WTC11 (cell line): ENCODE measurements around the gene FAM53A. TPM values are rescaled to one million over a fixed set of nuclear protein-coding genes. Genes with fewer than 3 reads are reported as not detected.

Experiments
- ATAC-seq: fragments of 200-7000 bp; cut with Tn5 transposase; 2 replicates; pipeline ENCODE4 v1.10.0; 2021; ENCODE audit warnings: mild to moderate bottlenecking, moderate library complexity
- CTCF ChIA-PET: fragments of 300-600 bp; sonication (Branson Sonifier 250); formaldehyde crosslinking; loops from one replicate; lab custom pipeline; 2021; ENCODE audit warnings: antibody characterized with exemption; lab: Charles Lee
- POLR2A ChIA-PET: fragments of 350-600 bp; sonication (Branson Sonifier 250); formaldehyde crosslinking; loops from one replicate; lab custom pipeline; 2021; ENCODE audit warnings: antibody characterized with exemption; lab: Charles Lee
- DNase-seq: peaks from one replicate; pipeline ENCODE4 v3.0.0; 2021; ENCODE audit warnings: low spot score
- H3K27ac Mint-ChIP-seq: 2 replicates; pipeline ENCODE4 v1.8.0; 2021; ENCODE audit warnings: mixed read lengths
- H3K27me3 Mint-ChIP-seq: 2 replicates; pipeline ENCODE4 v1.8.0; 2021; ENCODE audit warnings: low read depth, mild to moderate bottlenecking, moderate library complexity, mixed read lengths
- H3K36me3 Mint-ChIP-seq: 2 replicates; pipeline ENCODE4 v1.8.0; 2021; ENCODE audit warnings: mixed read lengths
- H3K4me1 Mint-ChIP-seq: 2 replicates; pipeline ENCODE4 v1.8.0; 2022; ENCODE audit warnings: mixed read lengths
- H3K4me3 Mint-ChIP-seq: 2 replicates; pipeline ENCODE4 v1.8.0; 2021; ENCODE audit warnings: mild to moderate bottlenecking, moderate library complexity, mixed read lengths
- H3K9me3 Mint-ChIP-seq: 2 replicates; pipeline ENCODE4 v1.8.0; 2021; ENCODE audit warnings: mixed read lengths
- CREM ChIP-seq: sonication (generic); formaldehyde crosslinking; IDR thresholded peaks from 2 replicates; pipeline ENCODE4 v1.8.1; 2022; ENCODE audit warnings: mild to moderate bottlenecking, missing genetic modification reagents, moderate library complexity
- EMX1 ChIP-seq: fragments of 250-450 bp; sonication (Bioruptor Pico); IDR thresholded peaks from 2 replicates; pipeline ENCODE4 v1.8.0; 2021; ENCODE audit warnings: mild to moderate bottlenecking
- FOXK1 ChIP-seq: sonication (generic); formaldehyde crosslinking; IDR thresholded peaks from 2 replicates; pipeline ENCODE4 v1.8.0; 2022; ENCODE audit warnings: mild to moderate bottlenecking, moderate library complexity, missing genetic modification reagents
- GABPB1 ChIP-seq: sonication (generic); formaldehyde crosslinking; IDR thresholded peaks from 2 replicates; pipeline ENCODE4 v1.8.1; 2023; ENCODE audit warnings: mild to moderate bottlenecking, missing genetic modification reagents
- NR3C1 ChIP-seq: sonication (generic); formaldehyde crosslinking; conservative IDR thresholded peaks from 2 replicates; pipeline ENCODE4 v1.8.1; 2023; ENCODE audit warnings: low read depth, mild to moderate bottlenecking, missing genetic modification reagents
- OVOL2 ChIP-seq: fragments of 250-450 bp; sonication (Bioruptor Pico); IDR thresholded peaks from 2 replicates; pipeline ENCODE4 v1.9.0; 2021; ENCODE audit warnings: mild to moderate bottlenecking, borderline replicate concordance
- PRRX2 ChIP-seq: fragments of 250-450 bp; sonication (Bioruptor Pico); IDR thresholded peaks from 2 replicates; pipeline ENCODE4 v1.8.0; 2021; ENCODE audit warnings: mild to moderate bottlenecking
- SMAD4 ChIP-seq: sonication (generic); formaldehyde crosslinking; IDR thresholded peaks from 2 replicates; pipeline ENCODE4 v1.8.0; 2022; ENCODE audit warnings: mild to moderate bottlenecking, missing genetic modification reagents
- SP1 ChIP-seq: sonication (generic); formaldehyde crosslinking; conservative IDR thresholded peaks from 2 replicates; pipeline ENCODE4 v1.8.1; 2022; ENCODE audit warnings: missing genetic modification reagents
- TEAD1 ChIP-seq: sonication (generic); formaldehyde crosslinking; IDR thresholded peaks from 2 replicates; pipeline ENCODE4 v1.8.0; 2022; ENCODE audit warnings: mild to moderate bottlenecking, missing genetic modification reagents
- ZNF121 ChIP-seq: sonication (generic); formaldehyde crosslinking; IDR thresholded peaks from 2 replicates; pipeline ENCODE4 v1.8.0; 2023; ENCODE audit warnings: missing genetic modification reagents
- ZNF232 ChIP-seq: sonication (generic); formaldehyde crosslinking; IDR thresholded peaks from 2 replicates; pipeline ENCODE4 v1.8.0; 2022; ENCODE audit warnings: mild to moderate bottlenecking, missing genetic modification reagents
- ZNF423 ChIP-seq: fragments of 250-450 bp; sonication (Bioruptor Pico); IDR thresholded peaks from 2 replicates; pipeline ENCODE4 v2.1.2; 2022; ENCODE audit warnings: mild to moderate bottlenecking, moderate library complexity
- total RNA-seq: library from RNA; stranded (reverse); gene quantifications from 3 replicates; pipeline ENCODE4 v1.2.3, GENCODE V29; 2021
- TF ChIP-seq, protein P1 (sequence below): fragments of 250-450 bp; sonication (Bioruptor Pico); IDR thresholded peaks from 2 replicates; pipeline ENCODE4 v1.9.0; 2021; ENCODE audit warnings: mild to moderate bottlenecking
- TF ChIP-seq, protein P2 (sequence below): sonication (generic); formaldehyde crosslinking; conservative IDR thresholded peaks from 2 replicates; pipeline ENCODE4 v1.8.1; 2022; ENCODE audit warnings: mild to moderate bottlenecking, missing genetic modification reagents
- TF ChIP-seq, protein P3 (sequence below): sonication (generic); formaldehyde crosslinking; IDR thresholded peaks from 2 replicates; pipeline ENCODE4 v1.8.1; 2022; ENCODE audit warnings: low read depth, mild to moderate bottlenecking, moderate library complexity, missing genetic modification reagents, borderline replicate concordance
- TF ChIP-seq, protein P4 (sequence below): sonication (generic); formaldehyde crosslinking; IDR thresholded peaks from 2 replicates; pipeline ENCODE4 v1.8.1; 2022; ENCODE audit warnings: missing genetic modification reagents, borderline replicate concordance
- TF ChIP-seq, protein P5 (sequence below): sonication (generic); formaldehyde crosslinking; IDR thresholded peaks from 2 replicates; pipeline ENCODE4 v1.8.1; 2023; ENCODE audit warnings: mild to moderate bottlenecking, missing genetic modification reagents
- TF ChIP-seq, protein P6 (sequence below): sonication (generic); formaldehyde crosslinking; IDR thresholded peaks from 2 replicates; pipeline ENCODE4 v1.8.1; 2023; ENCODE audit warnings: mild to moderate bottlenecking, missing genetic modification reagents, borderline replicate concordance
- TF ChIP-seq, protein P7 (sequence below): sonication (generic); formaldehyde crosslinking; IDR thresholded peaks from 2 replicates; pipeline ENCODE4 v1.8.1; 2023; ENCODE audit warnings: mild to moderate bottlenecking, missing genetic modification reagents, moderate library complexity

The FAM53A gene
- total RNA-seq, 1 experiment from 2014 or later: 2.9 TPM

DNA sequence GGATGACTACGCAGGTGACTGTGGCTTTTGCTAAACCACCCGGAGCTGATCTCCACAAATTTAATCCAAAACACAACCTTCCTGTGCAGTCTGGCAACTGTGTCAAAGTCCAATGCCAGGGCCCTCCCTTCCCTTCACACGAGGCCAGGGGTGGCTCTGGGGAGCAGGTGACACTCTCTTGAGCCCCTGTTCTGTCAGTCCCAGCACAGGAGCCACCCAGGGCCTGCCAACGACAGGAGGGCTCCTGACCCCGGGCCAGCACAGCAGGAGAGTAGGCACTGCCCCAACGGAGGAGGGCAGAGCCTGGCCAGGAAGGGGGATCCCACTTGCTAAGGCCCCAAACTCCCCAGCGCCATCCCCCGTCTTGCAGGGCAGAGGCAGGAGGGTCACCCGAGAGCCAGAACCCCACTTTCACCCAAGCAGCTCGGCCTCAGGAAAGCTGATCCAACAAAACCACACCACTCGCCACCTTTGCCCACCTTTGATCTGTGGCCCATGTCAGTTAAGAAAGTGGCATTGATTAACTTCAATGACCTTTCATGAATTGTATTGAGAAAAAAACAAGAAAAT is 44.7 kb downstream of the FAM53A start:
- ATAC-seq (no peak), DNase-seq (no peak)
- Mint-ChIP-seq H3K27ac (no peak overlapping the region), H3K27me3 (no peaks in the 10 kb centered on the region), H3K9me3 (no peaks in the 10 kb centered on the region), H3K4me1 (no peaks in the 10 kb centered on the region), H3K36me3 (no peaks in the 10 kb centered on the region), H3K4me3 (no peak overlapping the region)
- CTCF ChIA-PET: interaction anchor here (0.5 to 1.0 kb wide), 2 partner anchors 87 to 484 kb away, joined by 3 read pairs; no protein-coding TSS in a partner anchor
- POLR2A ChIA-PET: no interaction called here
- TF ChIP-seq TEAD1 (CRISPR knock-in tag): no peak
- TF ChIP-seq, protein P1, sequence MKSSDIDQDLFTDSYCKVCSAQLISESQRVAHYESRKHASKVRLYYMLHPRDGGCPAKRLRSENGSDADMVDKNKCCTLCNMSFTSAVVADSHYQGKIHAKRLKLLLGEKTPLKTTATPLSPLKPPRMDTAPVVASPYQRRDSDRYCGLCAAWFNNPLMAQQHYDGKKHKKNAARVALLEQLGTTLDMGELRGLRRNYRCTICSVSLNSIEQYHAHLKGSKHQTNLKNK (CRISPR knock-in tag): no peak
- TF ChIP-seq, protein P2, sequence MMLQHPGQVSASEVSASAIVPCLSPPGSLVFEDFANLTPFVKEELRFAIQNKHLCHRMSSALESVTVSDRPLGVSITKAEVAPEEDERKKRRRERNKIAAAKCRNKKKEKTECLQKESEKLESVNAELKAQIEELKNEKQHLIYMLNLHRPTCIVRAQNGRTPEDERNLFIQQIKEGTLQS (CRISPR knock-in tag): no peak
- no peak for TF ChIP-seq GABPB1 (CRISPR knock-in tag)
- TF ChIP-seq, protein P3, sequence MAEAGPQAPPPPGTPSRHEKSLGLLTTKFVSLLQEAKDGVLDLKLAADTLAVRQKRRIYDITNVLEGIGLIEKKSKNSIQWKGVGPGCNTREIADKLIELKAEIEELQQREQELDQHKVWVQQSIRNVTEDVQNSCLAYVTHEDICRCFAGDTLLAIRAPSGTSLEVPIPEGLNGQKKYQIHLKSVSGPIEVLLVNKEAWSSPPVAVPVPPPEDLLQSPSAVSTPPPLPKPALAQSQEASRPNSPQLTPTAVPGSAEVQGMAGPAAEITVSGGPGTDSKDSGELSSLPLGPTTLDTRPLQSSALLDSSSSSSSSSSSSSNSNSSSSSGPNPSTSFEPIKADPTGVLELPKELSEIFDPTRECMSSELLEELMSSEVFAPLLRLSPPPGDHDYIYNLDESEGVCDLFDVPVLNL (CRISPR knock-in tag): no peak
- TF ChIP-seq SMAD4: no peak
- TF ChIP-seq FOXK1 (CRISPR knock-in tag): no peak
- TF ChIP-seq, protein P4, sequence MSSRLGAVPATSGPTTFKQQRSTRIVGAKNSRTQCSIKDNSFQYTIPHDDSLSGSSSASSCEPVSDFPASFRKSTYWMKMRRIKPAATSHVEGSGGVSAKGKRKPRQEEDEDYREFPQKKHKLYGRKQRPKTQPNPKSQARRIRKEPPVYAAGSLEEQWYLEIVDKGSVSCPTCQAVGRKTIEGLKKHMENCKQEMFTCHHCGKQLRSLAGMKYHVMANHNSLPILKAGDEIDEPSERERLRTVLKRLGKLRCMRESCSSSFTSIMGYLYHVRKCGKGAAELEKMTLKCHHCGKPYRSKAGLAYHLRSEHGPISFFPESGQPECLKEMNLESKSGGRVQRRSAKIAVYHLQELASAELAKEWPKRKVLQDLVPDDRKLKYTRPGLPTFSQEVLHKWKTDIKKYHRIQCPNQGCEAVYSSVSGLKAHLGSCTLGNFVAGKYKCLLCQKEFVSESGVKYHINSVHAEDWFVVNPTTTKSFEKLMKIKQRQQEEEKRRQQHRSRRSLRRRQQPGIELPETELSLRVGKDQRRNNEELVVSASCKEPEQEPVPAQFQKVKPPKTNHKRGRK (CRISPR knock-in tag): no peak
- TF ChIP-seq PRRX2: no peak
- no peak for TF ChIP-seq EMX1 (CRISPR knock-in tag)
- TF ChIP-seq NR3C1 (CRISPR knock-in tag): no peak
- TF ChIP-seq ZNF423: no peak
- no peak for TF ChIP-seq OVOL2 (CRISPR knock-in tag)
- TF ChIP-seq ZNF121: no peak
- TF ChIP-seq SP1 (CRISPR knock-in tag): no peak
- TF ChIP-seq, protein P5, sequence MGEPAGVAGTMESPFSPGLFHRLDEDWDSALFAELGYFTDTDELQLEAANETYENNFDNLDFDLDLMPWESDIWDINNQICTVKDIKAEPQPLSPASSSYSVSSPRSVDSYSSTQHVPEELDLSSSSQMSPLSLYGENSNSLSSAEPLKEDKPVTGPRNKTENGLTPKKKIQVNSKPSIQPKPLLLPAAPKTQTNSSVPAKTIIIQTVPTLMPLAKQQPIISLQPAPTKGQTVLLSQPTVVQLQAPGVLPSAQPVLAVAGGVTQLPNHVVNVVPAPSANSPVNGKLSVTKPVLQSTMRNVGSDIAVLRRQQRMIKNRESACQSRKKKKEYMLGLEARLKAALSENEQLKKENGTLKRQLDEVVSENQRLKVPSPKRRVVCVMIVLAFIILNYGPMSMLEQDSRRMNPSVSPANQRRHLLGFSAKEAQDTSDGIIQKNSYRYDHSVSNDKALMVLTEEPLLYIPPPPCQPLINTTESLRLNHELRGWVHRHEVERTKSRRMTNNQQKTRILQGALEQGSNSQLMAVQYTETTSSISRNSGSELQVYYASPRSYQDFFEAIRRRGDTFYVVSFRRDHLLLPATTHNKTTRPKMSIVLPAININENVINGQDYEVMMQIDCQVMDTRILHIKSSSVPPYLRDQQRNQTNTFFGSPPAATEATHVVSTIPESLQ (CRISPR knock-in tag): no peak
- TF ChIP-seq, protein P6, sequence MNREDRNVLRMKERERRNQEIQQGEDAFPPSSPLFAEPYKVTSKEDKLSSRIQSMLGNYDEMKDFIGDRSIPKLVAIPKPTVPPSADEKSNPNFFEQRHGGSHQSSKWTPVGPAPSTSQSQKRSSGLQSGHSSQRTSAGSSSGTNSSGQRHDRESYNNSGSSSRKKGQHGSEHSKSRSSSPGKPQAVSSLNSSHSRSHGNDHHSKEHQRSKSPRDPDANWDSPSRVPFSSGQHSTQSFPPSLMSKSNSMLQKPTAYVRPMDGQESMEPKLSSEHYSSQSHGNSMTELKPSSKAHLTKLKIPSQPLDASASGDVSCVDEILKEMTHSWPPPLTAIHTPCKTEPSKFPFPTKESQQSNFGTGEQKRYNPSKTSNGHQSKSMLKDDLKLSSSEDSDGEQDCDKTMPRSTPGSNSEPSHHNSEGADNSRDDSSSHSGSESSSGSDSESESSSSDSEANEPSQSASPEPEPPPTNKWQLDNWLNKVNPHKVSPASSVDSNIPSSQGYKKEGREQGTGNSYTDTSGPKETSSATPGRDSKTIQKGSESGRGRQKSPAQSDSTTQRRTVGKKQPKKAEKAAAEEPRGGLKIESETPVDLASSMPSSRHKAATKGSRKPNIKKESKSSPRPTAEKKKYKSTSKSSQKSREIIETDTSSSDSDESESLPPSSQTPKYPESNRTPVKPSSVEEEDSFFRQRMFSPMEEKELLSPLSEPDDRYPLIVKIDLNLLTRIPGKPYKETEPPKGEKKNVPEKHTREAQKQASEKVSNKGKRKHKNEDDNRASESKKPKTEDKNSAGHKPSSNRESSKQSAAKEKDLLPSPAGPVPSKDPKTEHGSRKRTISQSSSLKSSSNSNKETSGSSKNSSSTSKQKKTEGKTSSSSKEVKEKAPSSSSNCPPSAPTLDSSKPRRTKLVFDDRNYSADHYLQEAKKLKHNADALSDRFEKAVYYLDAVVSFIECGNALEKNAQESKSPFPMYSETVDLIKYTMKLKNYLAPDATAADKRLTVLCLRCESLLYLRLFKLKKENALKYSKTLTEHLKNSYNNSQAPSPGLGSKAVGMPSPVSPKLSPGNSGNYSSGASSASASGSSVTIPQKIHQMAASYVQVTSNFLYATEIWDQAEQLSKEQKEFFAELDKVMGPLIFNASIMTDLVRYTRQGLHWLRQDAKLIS (CRISPR knock-in tag): no peak
- TF ChIP-seq ZNF232 (CRISPR knock-in tag): no peak
- TF ChIP-seq, protein P7, sequence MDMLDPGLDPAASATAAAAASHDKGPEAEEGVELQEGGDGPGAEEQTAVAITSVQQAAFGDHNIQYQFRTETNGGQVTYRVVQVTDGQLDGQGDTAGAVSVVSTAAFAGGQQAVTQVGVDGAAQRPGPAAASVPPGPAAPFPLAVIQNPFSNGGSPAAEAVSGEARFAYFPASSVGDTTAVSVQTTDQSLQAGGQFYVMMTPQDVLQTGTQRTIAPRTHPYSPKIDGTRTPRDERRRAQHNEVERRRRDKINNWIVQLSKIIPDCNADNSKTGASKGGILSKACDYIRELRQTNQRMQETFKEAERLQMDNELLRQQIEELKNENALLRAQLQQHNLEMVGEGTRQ (CRISPR knock-in tag): no peak
- no peak for TF ChIP-seq CREM (CRISPR knock-in tag)
